Measurements from ENCODE around the gene MANBA.

DNA sequence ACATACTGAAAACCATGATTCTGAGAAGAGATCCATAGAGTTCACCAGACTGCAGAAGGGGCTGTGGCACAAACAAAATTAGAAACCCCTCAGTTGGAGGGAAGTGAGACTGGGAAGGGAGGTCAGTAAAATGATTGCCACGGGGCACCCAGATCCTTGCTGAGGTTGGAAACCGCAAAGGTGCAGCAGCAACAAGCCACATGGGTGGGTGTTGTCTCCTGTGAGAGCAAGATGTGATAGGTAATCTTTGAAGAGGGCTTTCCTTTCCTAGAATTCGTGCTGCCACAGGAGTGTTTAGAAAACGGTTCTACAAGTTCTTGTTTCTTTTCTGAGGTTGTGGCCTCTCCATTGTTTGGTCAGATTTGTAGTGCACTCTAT, 174.1 kb downstream of the MANBA start:
- TF ChIP-seq CTCF (IDR thresholded peaks at IDR 0.05; ENCODE audit: low read depth, low read length) (no peak), POLR2A (IDR thresholded peaks at IDR 0.05; ENCODE audit: extremely low read depth, insufficient read length) (no peak), MYC (IDR thresholded peaks at IDR 0.05; ENCODE audit: low read depth, low read length) (no peak)
- TF ChIP-seq, protein P1, sequence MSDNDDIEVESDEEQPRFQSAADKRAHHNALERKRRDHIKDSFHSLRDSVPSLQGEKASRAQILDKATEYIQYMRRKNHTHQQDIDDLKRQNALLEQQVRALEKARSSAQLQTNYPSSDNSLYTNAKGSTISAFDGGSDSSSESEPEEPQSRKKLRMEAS (IDR thresholded peaks at IDR 0.05; ENCODE audit: low read depth, low read length) = no peak

Measured in NB4 (cell line).